IPS-18c (cell line): ENCODE data around the gene NCEH1.

ENCODE experiments used
- H3K4me3 ChIP-seq: 2 replicates; pipeline ENCODE4 v1.7.0; 2013; ENCODE audit warnings: low read depth, mild to moderate bottlenecking, low read length, moderate library complexity; ENCODE audit not compliant: insufficient read depth
- H3K9me3 ChIP-seq: one replicate; pipeline ENCODE4 v1.6.1; 2013; ENCODE audit warnings: mild to moderate bottlenecking, low read length, moderate library complexity; ENCODE audit not compliant: control insufficient read depth, insufficient read depth

Gene NCEH1

DNA sequence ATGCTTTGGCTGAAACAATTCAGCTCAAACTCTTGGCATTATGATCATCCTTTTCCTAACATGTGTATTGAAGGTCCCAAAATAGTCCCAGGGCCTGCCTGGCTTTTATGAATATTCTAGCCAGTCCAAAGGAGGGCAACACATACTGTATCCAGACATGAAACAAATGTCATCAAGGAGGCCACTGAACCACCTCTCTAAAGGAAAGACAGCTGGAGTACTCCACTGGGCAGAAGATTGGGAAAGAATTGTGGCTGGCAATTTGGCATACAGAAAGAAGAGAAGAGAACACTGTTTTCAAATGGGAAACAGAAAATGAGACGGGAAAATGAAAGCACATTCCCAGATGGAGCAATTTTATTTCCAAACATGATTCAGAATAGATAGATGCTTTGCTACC lies 80.6 kb downstream of the NCEH1 start:
- H3K9me3 ChIP-seq: no peaks in the 10 kb centered on the region
- no peak overlapping the region for H3K4me3 ChIP-seq

- Histone ChIP-seq H3K9me3 (no peaks in the 10 kb centered on the region), H3K4me3 (no peak overlapping the region)
These were observed 81.4 kb downstream of the NCEH1 start for GRCh38 chr3:172629470-172629869.

GRCh38 chr3:172627057-172627809 lies 83.6 kb downstream of the NCEH1 start:
- H3K9me3 ChIP-seq: no peaks in the 10 kb centered on the region
- no peak overlapping the region for H3K4me3 ChIP-seq

GRCh38 chr3:172626021-172626640 lies 84.7 kb downstream of the NCEH1 start:
- Histone ChIP-seq H3K4me3 (no peak overlapping the region), H3K9me3 (no peaks in the 10 kb centered on the region)

GRCh38 chr3:172625404-172625803 lies 85.5 kb downstream of the NCEH1 start:
- Histone ChIP-seq H3K4me3 (no peak overlapping the region), H3K9me3 (no peaks in the 10 kb centered on the region)

DNA sequence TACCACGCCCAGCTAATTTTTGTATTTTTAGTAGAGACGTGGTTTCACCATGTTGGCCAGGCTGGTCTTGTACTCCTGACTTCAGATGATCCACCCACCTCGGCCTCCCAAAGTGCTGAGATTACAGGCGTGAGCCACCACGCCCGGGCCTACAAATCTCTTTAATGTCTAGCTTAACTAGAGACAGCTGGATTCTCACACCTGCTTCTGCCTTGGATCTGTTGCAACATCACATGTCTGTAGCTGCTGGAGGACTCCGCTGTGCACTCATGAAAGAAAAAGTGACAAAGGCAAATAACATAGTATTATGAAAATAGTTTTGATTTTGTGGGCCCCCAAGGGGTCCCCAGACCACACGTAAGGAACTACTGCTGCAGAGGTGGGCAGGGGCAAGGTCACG lies 85.9 kb downstream of the NCEH1 start:
- no peaks in the 10 kb centered on the region for H3K9me3 ChIP-seq
- no peak overlapping the region for H3K4me3 ChIP-seq

DNA sequence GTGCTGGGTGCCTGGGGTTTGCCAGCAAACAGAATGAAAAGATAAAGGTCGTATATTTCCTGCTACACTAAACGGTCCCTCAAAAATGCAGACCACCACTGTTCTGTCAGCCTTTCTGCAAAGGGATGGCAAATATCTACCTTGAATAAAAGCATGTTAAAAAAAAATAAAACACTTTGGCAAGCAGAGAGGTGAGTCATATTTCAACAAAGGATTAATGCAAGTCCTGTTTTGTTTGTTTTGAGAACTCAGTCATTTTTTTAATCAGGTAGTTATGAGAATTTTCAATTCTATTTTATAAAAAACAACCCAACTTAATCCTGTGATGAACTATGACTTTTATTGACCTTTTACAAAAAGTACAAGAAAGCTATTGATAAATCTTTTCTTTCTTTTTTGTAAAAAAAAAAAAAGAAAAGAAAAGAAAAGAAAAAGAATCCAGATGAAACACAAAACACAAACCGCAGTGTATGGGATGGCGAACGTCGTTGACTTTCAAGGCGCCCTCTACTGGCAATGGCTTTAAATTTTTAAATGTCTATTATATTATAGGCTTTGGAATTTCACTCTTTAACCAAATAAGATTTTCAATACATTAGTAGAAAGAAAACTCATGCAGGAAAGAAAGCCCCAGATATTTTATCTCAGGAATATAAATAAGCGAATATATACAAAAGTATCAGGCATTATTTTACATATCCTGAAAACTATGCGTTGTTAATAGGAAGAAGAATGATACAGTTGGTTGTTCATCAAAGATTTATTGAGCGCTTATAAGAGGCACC lies 87.8 kb downstream of the NCEH1 start:
- Histone ChIP-seq H3K4me3 (no peak overlapping the region), H3K9me3 (no peaks in the 10 kb centered on the region)

- H3K4me3 ChIP-seq: no peak overlapping the region
These were observed 88.7 kb downstream of the NCEH1 start for GRCh38 chr3:172622156-172622555.

DNA sequence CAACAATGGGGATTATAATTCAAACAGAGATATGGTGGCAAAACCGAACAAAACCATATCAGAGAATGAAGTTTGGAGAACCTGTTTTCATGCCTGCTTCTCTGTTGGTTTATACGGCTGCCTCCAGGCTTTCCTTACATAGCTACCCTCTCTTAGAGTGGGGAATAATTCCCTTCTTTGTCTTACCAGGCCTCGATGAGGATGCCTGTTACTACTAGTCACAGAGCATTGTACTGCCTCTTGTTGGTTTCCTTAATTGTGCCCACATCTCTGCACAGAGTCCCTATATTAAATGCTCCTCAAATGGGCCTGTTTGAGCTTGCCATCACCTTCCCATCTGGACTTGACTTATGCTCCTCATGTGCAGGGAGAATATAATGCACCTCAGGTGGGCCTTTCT lies 92.9 kb downstream of the NCEH1 start:
- Histone ChIP-seq H3K4me3 (no peak overlapping the region), H3K9me3 (no peaks in the 10 kb centered on the region)

More at GRCh38 chr3:172622156-172622555, 88.7 kb downstream of the NCEH1 start:
- H3K9me3 ChIP-seq: no peaks in the 10 kb centered on the region

DNA sequence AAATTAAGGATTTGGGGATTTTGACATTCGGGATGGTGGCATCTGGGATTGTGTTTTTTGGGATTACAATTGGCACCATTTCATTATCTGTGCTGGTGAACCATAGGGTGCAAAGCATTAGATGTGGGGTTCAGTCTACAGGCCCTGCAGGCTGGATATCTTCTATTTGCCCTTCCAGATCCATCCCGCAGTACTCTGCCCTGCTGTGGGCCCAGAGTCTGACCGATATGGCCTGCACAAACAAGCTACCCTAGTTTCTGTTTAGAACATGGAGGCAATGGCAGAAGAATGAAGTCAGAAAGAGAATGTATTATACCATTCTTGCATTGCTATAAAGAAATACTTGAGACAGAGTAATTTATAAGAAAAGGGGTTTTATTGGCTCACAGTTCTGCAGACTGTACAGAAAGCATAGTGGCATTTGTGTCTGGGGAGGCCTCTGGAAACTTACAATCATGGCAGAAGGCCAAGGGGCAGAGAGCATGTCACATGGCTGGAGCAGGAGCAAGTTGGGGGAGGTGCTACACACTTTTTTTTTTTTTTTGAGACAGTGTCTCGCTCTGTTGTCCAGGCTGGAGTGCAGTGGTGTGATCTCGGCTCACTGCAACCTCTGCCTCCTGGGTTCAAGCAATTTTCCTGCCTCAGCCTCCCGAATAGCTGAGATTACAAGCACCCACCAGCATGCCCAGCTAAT lies 93.7 kb downstream of the NCEH1 start:
- Histone ChIP-seq H3K4me3 (no peak overlapping the region), H3K9me3 (no peaks in the 10 kb centered on the region)

- Histone ChIP-seq H3K4me3 (no peak overlapping the region), H3K9me3 (no peaks in the 10 kb centered on the region)
These were observed 94.8 kb downstream of the NCEH1 start for GRCh38 chr3:172616031-172616461.

- no peaks in the 10 kb centered on the region for H3K9me3 ChIP-seq
- no peak overlapping the region for H3K4me3 ChIP-seq
These were observed 95.6 kb downstream of the NCEH1 start for GRCh38 chr3:172615296-172615695.

DNA sequence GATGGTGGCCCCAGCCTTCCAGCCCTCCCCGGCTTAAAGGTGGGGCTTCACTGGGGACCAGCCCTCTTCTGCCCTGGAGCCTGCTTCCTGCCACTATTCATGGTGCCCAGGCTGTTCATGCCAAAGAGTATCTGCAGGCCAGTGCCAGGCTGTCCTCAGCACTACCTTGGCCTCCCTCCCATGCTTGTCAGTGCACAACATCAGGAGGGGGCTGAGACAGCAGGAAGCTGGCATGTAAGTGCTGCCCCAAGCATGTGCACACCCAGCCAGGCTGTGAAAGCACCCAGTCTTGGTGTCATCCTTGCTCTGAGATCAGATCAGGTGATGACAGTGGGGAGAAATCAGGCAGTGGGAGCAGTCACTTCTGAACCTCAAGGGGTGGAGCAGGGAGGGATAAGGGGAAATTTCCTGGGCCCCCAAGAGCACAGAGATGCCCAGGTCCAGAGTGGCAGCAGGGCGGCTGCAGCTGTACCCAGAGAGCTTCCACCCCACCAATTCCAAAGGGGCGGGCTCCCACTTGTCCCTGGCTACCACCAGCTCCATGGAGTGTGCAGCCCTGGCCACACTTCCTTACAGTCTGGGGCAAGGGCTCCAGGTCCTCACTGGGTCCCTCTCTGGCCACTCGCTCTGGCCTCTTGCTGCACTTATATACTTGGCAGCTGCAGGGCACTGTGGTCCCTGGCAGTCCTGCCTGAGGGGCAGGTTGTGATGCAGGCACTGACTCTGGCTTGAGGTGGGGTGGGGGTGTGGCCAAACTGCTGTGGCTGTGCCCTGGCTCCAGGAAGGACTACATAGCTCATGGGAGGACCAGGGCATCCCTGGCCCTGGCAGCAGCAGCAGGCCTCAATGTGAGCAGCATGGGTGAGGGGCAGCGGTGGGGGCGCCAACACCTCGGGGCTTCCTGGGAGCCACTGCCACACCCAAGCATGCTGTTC lies 96.3 kb downstream of the NCEH1 start:
- Histone ChIP-seq H3K9me3 (no peaks in the 10 kb centered on the region), H3K4me3 (no peak overlapping the region)

GRCh38 chr3:172613845-172614244 lies 97.0 kb downstream of the NCEH1 start:
- Histone ChIP-seq H3K9me3 (no peaks in the 10 kb centered on the region), H3K4me3 (no peak overlapping the region)

DNA sequence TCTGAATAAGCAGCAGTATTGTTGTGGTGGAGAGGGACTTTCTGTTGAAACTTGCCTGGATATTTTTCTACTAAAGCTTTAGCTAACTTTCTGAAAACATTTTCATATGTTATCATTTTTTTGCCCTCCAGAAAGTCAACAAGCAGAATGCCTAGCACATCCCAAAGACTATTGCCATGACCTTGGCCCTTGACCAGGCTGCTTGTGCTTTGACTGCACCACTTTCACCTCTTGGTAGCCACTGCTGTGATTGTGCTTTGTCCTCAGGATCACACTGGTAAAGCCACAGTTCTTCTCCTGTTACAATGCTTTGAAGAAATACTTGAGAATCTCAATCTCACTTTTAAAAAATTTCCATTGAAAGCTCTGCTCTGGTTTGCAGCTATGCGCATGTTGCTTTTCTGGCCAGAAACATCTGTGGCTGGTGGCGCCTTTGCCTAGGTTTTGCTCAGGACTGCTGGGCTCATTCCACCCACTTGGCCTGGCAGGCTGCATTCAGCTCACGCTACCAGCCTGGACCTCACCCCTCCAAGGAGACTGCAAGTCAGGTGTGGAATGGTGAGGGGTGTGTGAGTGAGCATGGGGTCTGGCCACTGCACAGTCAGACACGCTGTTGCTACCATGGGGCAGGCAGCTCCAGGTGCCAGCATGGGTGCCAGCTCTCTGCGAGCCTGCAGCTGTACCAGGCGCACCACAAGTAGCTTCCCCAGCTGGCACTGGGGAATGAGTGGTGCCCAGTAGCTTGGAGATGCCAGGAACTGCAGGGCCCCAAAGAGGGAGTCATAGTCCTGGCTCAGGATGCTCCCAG lies 97.8 kb downstream of the NCEH1 start:
- Histone ChIP-seq H3K9me3 (no peaks in the 10 kb centered on the region), H3K4me3 (no peak overlapping the region)

GRCh38 chr3:172609750-172610149 lies 101.1 kb downstream of the NCEH1 start:
- Histone ChIP-seq H3K4me3 (no peak overlapping the region), H3K9me3 (no peaks in the 10 kb centered on the region)
